HepG2 (cell line): Measurements from ENCODE around the gene SPP1. TPM values are rescaled to one million over a fixed set of nuclear protein-coding genes. Genes with fewer than 3 reads are reported as not detected.

ENCODE experiments used
- CEBPB ChIP-seq: IDR thresholded peaks from 2 replicates; pipeline ENCODE4 v1.6.1; 2011; ENCODE audit warnings: low read depth, low read length, improper control_type of control experiment, borderline replicate concordance
- FOSL1 ChIP-seq: sonication (generic); formaldehyde crosslinking; IDR thresholded peaks from 2 replicates; pipeline ENCODE4 v1.9.0; 2021; ENCODE audit warnings: missing genetic modification reagents, borderline replicate concordance
- HOXD1 ChIP-seq: sonication (generic); formaldehyde crosslinking; IDR thresholded peaks from 2 replicates; pipeline ENCODE4 v1.5.0; 2020; ENCODE audit warnings: missing genetic modification reagents
- KDM5B ChIP-seq: sonication (generic); formaldehyde crosslinking; IDR thresholded peaks from 2 replicates; pipeline ENCODE4 v1.4.0; 2020; ENCODE audit warnings: missing genetic modification reagents, mild to moderate bottlenecking, borderline replicate concordance
- NFAT5 ChIP-seq: sonication (generic); formaldehyde crosslinking; IDR thresholded peaks from 2 replicates; pipeline ENCODE4 v1.4.0; 2020; ENCODE audit warnings: missing genetic modification reagents
- NFKBIZ ChIP-seq: IDR thresholded peaks from 2 replicates; pipeline ENCODE4 v1.6.1; 2018; ENCODE audit warnings: missing genetic modification reagents, missing compliant biosample characterization
- RNF2 ChIP-seq: fragments of 450-650 bp; conservative IDR thresholded peaks from 2 replicates; pipeline ENCODE4 v1.6.1; 2016; ENCODE audit warnings: low read depth
- THRA ChIP-seq: sonication (generic); formaldehyde crosslinking; IDR thresholded peaks from 2 replicates; pipeline ENCODE4 v1.4.0; 2020; ENCODE audit warnings: missing genetic modification reagents, borderline replicate concordance
- ZBTB21 ChIP-seq: sonication (generic); formaldehyde crosslinking; IDR thresholded peaks from 2 replicates; pipeline ENCODE4 v1.4.0; 2020; ENCODE audit warnings: missing genetic modification reagents
- ZBTB49 ChIP-seq: sonication (generic); formaldehyde crosslinking; IDR thresholded peaks from 2 replicates; pipeline ENCODE4 v1.4.0; 2020; ENCODE audit warnings: missing genetic modification reagents, borderline replicate concordance
- ZNF275 ChIP-seq: sonication (generic); formaldehyde crosslinking; IDR thresholded peaks from 2 replicates; pipeline ENCODE4 v1.8.0; 2022; ENCODE audit warnings: missing genetic modification reagents, mild to moderate bottlenecking, inconsistent platforms, borderline replicate concordance
- polyA plus RNA-seq, 8 experiments: library from polyadenylated mRNA; depleted of rRNA in 3 of 8; stranded (reverse) in 7 of 8; unstranded in 1 of 8; fragments of >200 nt; fragmentation: Illumina TruSeq in 4 of 8; extraction: Trizol in 4 of 8; gene quantifications; 2 replicates each; pipeline versions ENCODE4 v1.2.1 to v1.2.3, GENCODE V29; 2011 to 2016; ENCODE audit warnings: low read depth in 4 of 8, missing spikeins in 1 of 8, mixed read lengths in 1 of 8; ENCODE audit not compliant: insufficient read depth in 1 of 8
- total RNA-seq, 5 experiments: library from RNA; depleted of rRNA; stranded (reverse); fragments of >200 nt; fragmentation: Illumina TruSeq; extraction: Trizol; gene quantifications; 2 replicates each; pipeline ENCODE4 v1.2.3, GENCODE V29; 2016; ENCODE audit warnings: low read depth in 1 of 5

Gene SPP1
- total and polyA plus RNA-seq, 2 of the 13 experiments (the other 11 are each of a cell fraction or from before 2014, with no cell fraction given), result 682 to 788 TPM

GRCh38 chr4:88005946-88006345, 30.4 kb downstream of the SPP1 start (continued):
- TF ChIP-seq NFAT5 (CRISPR knock-in tag) (no peak), NFKBIZ (CRISPR knock-in tag) (no peak), HOXD1 (no peak), FOSL1 (CRISPR knock-in tag) (no peak), ZBTB49 (CRISPR knock-in tag) (no peak), ZBTB21 (CRISPR knock-in tag) (no peak), THRA (CRISPR knock-in tag) (no peak), ZNF275 (CRISPR knock-in tag) (no peak), RNF2 (no peak), KDM5B (CRISPR knock-in tag) (no peak), CEBPB (no peak)
